Peyer's patch (tissue), 4 donors: ENCODE data around the gene SLC7A11.

Experiments used
- POLR2A ChIP-seq, 2 donors: fragments of 450-650 bp; IDR thresholded peaks; one replicate each; pipeline ENCODE4 v1.5.1; 2017; ENCODE audit warnings: antibody characterized with exemption in 2 of 2, mild to moderate bottlenecking in 2 of 2, moderate library complexity in 2 of 2
- TF ChIP-seq, protein P1 (sequence below), 6 experiments: fragments of 450-650 bp in 4 of 6; fragments of 200-600 bp in 2 of 6; sonication (generic) in 1 of 6; IDR thresholded peaks; one replicate each; pipeline ENCODE4 v1.5.1; 2017 to 2019; ENCODE audit warnings: antibody characterized with exemption in 6 of 6, mild to moderate bottlenecking in 3 of 6, moderate library complexity in 1 of 6

GRCh38 chr4:138275216-138275615 is 33.1 kb upstream of the SLC7A11 start:
- TF ChIP-seq, protein P1, sequence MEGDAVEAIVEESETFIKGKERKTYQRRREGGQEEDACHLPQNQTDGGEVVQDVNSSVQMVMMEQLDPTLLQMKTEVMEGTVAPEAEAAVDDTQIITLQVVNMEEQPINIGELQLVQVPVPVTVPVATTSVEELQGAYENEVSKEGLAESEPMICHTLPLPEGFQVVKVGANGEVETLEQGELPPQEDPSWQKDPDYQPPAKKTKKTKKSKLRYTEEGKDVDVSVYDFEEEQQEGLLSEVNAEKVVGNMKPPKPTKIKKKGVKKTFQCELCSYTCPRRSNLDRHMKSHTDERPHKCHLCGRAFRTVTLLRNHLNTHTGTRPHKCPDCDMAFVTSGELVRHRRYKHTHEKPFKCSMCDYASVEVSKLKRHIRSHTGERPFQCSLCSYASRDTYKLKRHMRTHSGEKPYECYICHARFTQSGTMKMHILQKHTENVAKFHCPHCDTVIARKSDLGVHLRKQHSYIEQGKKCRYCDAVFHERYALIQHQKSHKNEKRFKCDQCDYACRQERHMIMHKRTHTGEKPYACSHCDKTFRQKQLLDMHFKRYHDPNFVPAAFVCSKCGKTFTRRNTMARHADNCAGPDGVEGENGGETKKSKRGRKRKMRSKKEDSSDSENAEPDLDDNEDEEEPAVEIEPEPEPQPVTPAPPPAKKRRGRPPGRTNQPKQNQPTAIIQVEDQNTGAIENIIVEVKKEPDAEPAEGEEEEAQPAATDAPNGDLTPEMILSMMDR (IDR thresholded peaks at IDR 0.05) = no peak
- TF ChIP-seq POLR2A (IDR thresholded peaks at IDR 0.05) = no peak
